Activated B cell treated with CpG ODN at 0.5 μM for 24 hours (primary cell): ENCODE results near the gene CNR2. TPM values are rescaled to one million over a fixed set of nuclear protein-coding genes. Genes with fewer than 3 reads are reported as not detected.
A peak's percentile ranks its signal among the peaks of the same experiment; 100 is the strongest.

Source experiments
- ATAC-seq: fragments of 200-7000 bp; cut with Tn5 transposase; one replicate; pipeline ENCODE4 v1.10.0; 2021; ENCODE audit warnings: low read depth, mild to moderate bottlenecking, moderate library complexity
- CTCF ChIA-PET: fragments of 350-600 bp; sonication (Branson Sonifier 250); formaldehyde crosslinking; loops from one replicate; lab custom pipeline; 2021; ENCODE audit warnings: antibody characterized with exemption; lab: Charles Lee
- POLR2A ChIA-PET: fragments of 350-600 bp; sonication (Branson Sonifier 250); formaldehyde crosslinking; loops from one replicate; lab custom pipeline; 2021; ENCODE audit warnings: antibody characterized with exemption; lab: Charles Lee
- DNase-seq: peaks from one replicate; pipeline ENCODE4 v3.0.0; 2022
- H3K27ac Mint-ChIP-seq: one replicate; pipeline ENCODE4 v1.8.0; 2020; ENCODE audit warnings: mixed read lengths
- H3K27me3 Mint-ChIP-seq: one replicate; pipeline ENCODE4 v1.8.0; 2021; ENCODE audit warnings: mixed read lengths
- H3K36me3 Mint-ChIP-seq: one replicate; pipeline ENCODE4 v1.8.0; 2021; ENCODE audit warnings: low read depth, mixed read lengths
- H3K4me1 Mint-ChIP-seq: one replicate; pipeline ENCODE4 v1.8.0; 2021; ENCODE audit warnings: mixed read lengths
- H3K4me3 Mint-ChIP-seq: one replicate; pipeline ENCODE4 v1.8.0; 2020; ENCODE audit warnings: mild to moderate bottlenecking, mixed read lengths
- H3K9me3 Mint-ChIP-seq: one replicate; pipeline ENCODE4 v1.8.0; 2020; ENCODE audit warnings: mixed read lengths
- CTCF ChIP-seq: fragments of 200-600 bp; IDR thresholded peaks from one replicate; pipeline ENCODE4 v1.8.0; 2022; ENCODE audit warnings: antibody characterized with exemption, mild to moderate bottlenecking
- intact Hi-C: fragments of 100-400 bp; cut with micrococcal nuclease; formaldehyde crosslinking; loops from one replicate; pipeline ENCODE4 v1.15.1; 2024
- total RNA-seq: library from RNA; stranded (reverse); gene quantifications from 2 replicates; pipeline ENCODE4 v1.2.3, GENCODE V29; 2022

The CNR2 gene
- total RNA-seq, 1 donor from 2014 or later = 51.0 TPM

- ATAC-seq = peak; percentile 21
- ChIA-PET POLR2A (interaction anchor here (0.6 to 7.5 kb wide), 22 partner anchors 9 to 593 kb away, joined by 3 to 208 read pairs (median 7); partner anchors contain the start of genes FUCA1, HMGCL, LYPLA2 and PNRC2), CTCF (interaction anchor here (1.1 to 4.1 kb wide), 6 partner anchors 8 to 165 kb away, joined by 3 to 40 read pairs (median 8); no protein-coding TSS in a partner anchor)
- peak overlapping the region; percentile 99 for H3K27ac Mint-ChIP-seq
- H3K4me3 Mint-ChIP-seq = peak overlapping the region; percentile 98
- peaks cover 68% of the 10 kb centered on the region for H3K36me3 Mint-ChIP-seq
- intact Hi-C loops = loop anchor here (2.0 kb wide), 2 partner anchors 41 to 49 kb away; partner anchors contain the start of genes FUCA1 and PNRC2
- no peak for TF ChIP-seq CTCF
- DNase-seq = no peak
- H3K4me1 Mint-ChIP-seq = peaks cover 92% of the 10 kb centered on the region
- no peaks in the 10 kb centered on the region for H3K9me3 Mint-ChIP-seq
- no peaks in the 10 kb centered on the region for H3K27me3 Mint-ChIP-seq
These were observed 3.8 kb downstream of the CNR2 start for GRCh38 chr1:23909412-23909811.

GRCh38 chr1:23908453-23909341, 4.5 kb downstream of the CNR2 start:
- intact Hi-C loops = loop anchor here (1.0 to 2.0 kb wide), 4 partner anchors 12 to 50 kb away; partner anchors contain the start of genes FUCA1 and PNRC2
- H3K4me3 Mint-ChIP-seq = peak overlapping the region; percentile 98

GRCh38 chr1:23906731-23907130, 6.4 kb downstream of the CNR2 start:
- Mint-ChIP-seq H3K4me1 (peaks cover 93% of the 10 kb centered on the region), H3K9me3 (no peaks in the 10 kb centered on the region), H3K4me3 (peak overlapping the region; percentile 59), H3K27ac (peak overlapping the region; percentile 99), H3K27me3 (no peaks in the 10 kb centered on the region), H3K36me3 (peaks cover 71% of the 10 kb centered on the region)
- no peak for TF ChIP-seq CTCF
- DNase-seq (no peak), ATAC-seq (no peak)
- ChIA-PET POLR2A (interaction anchor here (0.6 to 5.9 kb wide), 10 partner anchors 10 to 351 kb away, joined by 3 to 70 read pairs (median 6); partner anchors contain the start of genes HMGCL and PITHD1), CTCF (interaction anchor here (0.7 to 3.1 kb wide), 2 partner anchors 64 to 96 kb away, joined by 4 to 9 read pairs; no protein-coding TSS in a partner anchor)
- intact Hi-C loops = no loop called here

More at GRCh38 chr1:23908453-23909341, 4.5 kb downstream of the CNR2 start:
- CTCF ChIA-PET = interaction anchor here (0.7 to 4.1 kb wide), 7 partner anchors 8 to 164 kb away, joined by 3 to 40 read pairs (median 5); no protein-coding TSS in a partner anchor
- no peak for TF ChIP-seq CTCF
- H3K27me3 Mint-ChIP-seq = no peaks in the 10 kb centered on the region
- peak; percentile 59 for DNase-seq
- H3K9me3 Mint-ChIP-seq = no peaks in the 10 kb centered on the region
- H3K27ac Mint-ChIP-seq = peak overlapping the region; percentile 99
- H3K36me3 Mint-ChIP-seq = peaks cover 74% of the 10 kb centered on the region
- POLR2A ChIA-PET = interaction anchor here (0.6 to 7.5 kb wide), 20 partner anchors 8 to 782 kb away, joined by 3 to 208 read pairs (median 9); partner anchors contain the start of genes FUCA1, HMGCL, PNRC2 and SRSF10
- ATAC-seq = peak; percentile 63
- peaks cover 94% of the 10 kb centered on the region for H3K4me1 Mint-ChIP-seq

- CTCF ChIA-PET = interaction anchor here (3.1 kb wide), 1 partner anchor 95 kb away, joined by 9 read pairs; no protein-coding TSS in a partner anchor
- Mint-ChIP-seq H3K4me3 (peak overlapping the region; percentile 65), H3K27me3 (no peaks in the 10 kb centered on the region), H3K4me1 (peaks cover 93% of the 10 kb centered on the region), H3K36me3 (peaks cover 71% of the 10 kb centered on the region), H3K27ac (peak overlapping the region; percentile 73), H3K9me3 (no peaks in the 10 kb centered on the region)
- DNase-seq (no peak), ATAC-seq (no peak)
- no peak for TF ChIP-seq CTCF
- POLR2A ChIA-PET = interaction anchor here (0.8 to 2.5 kb wide), 6 partner anchors 8 to 80 kb away, joined by 3 to 10 read pairs (median 6); partner anchors contain the start of genes CNR2, HMGCL and PNRC2
- intact Hi-C loops = no loop called here
These were observed 7.6 kb downstream of the CNR2 start for GRCh38 chr1:23905461-23906025.
